H9 (cell line): ENCODE data around the gene CDH6. TPM values are rescaled to one million over a fixed set of nuclear protein-coding genes. Genes with fewer than 3 reads are reported as not detected.

Source experiments
- DNase-seq: peaks from one replicate; pipeline ENCODE4 v3.0.0-alpha.2; 2017
- H2AFZ ChIP-seq: one replicate; pipeline ENCODE4 v1.6.1; 2013; ENCODE audit warnings: mild to moderate bottlenecking, low read length, control low read depth, moderate library complexity
- H2AK5ac ChIP-seq: 2 replicates; pipeline ENCODE4 v1.6.1; 2013; ENCODE audit warnings: low read length, control low read depth, mixed read lengths; ENCODE audit not compliant: insufficient read length
- H2BK120ac ChIP-seq: one replicate; pipeline ENCODE4 v1.6.1; 2013; ENCODE audit warnings: low read depth, mild to moderate bottlenecking, low read length, control low read depth, inconsistent platforms; ENCODE audit not compliant: poor library complexity, severe bottlenecking
- H2BK12ac ChIP-seq: 2 replicates; pipeline ENCODE4 v1.6.1; 2013; ENCODE audit warnings: low read length, control low read depth, mixed read lengths, low read depth; ENCODE audit not compliant: insufficient read length
- H2BK15ac ChIP-seq: 2 replicates; pipeline ENCODE4 v1.6.1; 2013; ENCODE audit warnings: low read depth, low read length, control low read depth
- H2BK20ac ChIP-seq: one replicate; pipeline ENCODE4 v1.6.1; 2013; ENCODE audit warnings: low read depth, mild to moderate bottlenecking, low read length, control low read depth, inconsistent platforms; ENCODE audit not compliant: poor library complexity, severe bottlenecking
- H2BK5ac ChIP-seq: 2 replicates; pipeline ENCODE4 v1.6.1; 2013; ENCODE audit warnings: low read length, control low read depth, mixed read lengths; ENCODE audit not compliant: insufficient read length
- H3K14ac ChIP-seq: 2 replicates; pipeline ENCODE4 v1.6.1; 2013; ENCODE audit warnings: low read length, control low read depth; ENCODE audit not compliant: insufficient read depth
- H3K18ac ChIP-seq: 2 replicates; pipeline ENCODE4 v1.6.1; 2013; ENCODE audit warnings: low read depth, mild to moderate bottlenecking, mixed read lengths, low read length, control low read depth; ENCODE audit not compliant: insufficient read length
- H3K23ac ChIP-seq: 2 replicates; pipeline ENCODE4 v1.6.1; 2013; ENCODE audit warnings: low read length, control low read depth, mixed read lengths, low read depth; ENCODE audit not compliant: insufficient read length
- H3K23me2 ChIP-seq: 2 replicates; pipeline ENCODE4 v1.6.1; 2013; ENCODE audit warnings: low read depth, mild to moderate bottlenecking, mixed read lengths, low read length, control low read depth; ENCODE audit not compliant: insufficient read length, poor library complexity, severe bottlenecking
- H3K27ac ChIP-seq: 2 replicates; pipeline ENCODE4 v1.5.1; 2013; ENCODE audit warnings: low read length, control low read depth, mixed read lengths, low read depth; ENCODE audit not compliant: insufficient read length
- H3K27me3 ChIP-seq: 2 replicates; pipeline ENCODE4 v1.6.1; 2013; ENCODE audit warnings: low read length, control low read depth, inconsistent platforms; ENCODE audit not compliant: insufficient read depth
- H3K4ac ChIP-seq: 2 replicates; pipeline ENCODE4 v1.6.1; 2013; ENCODE audit warnings: low read depth, mild to moderate bottlenecking, control low read depth, inconsistent platforms, low read length, moderate library complexity
- H3K4me1 ChIP-seq: 2 replicates; pipeline ENCODE4 v1.6.1; 2013; ENCODE audit warnings: low read length, control low read depth, inconsistent platforms; ENCODE audit not compliant: insufficient read depth
- H3K4me2 ChIP-seq: 2 replicates; pipeline ENCODE4 v1.6.1; 2013; ENCODE audit warnings: low read length, control low read depth, mixed read lengths; ENCODE audit not compliant: insufficient read length, insufficient read depth
- H3K56ac ChIP-seq: 2 replicates; pipeline ENCODE4 v1.6.1; 2013; ENCODE audit warnings: low read depth, mild to moderate bottlenecking, mixed read lengths, low read length, control low read depth; ENCODE audit not compliant: insufficient read length
- H3K79me1 ChIP-seq: 2 replicates; pipeline ENCODE4 v1.6.1; 2013; ENCODE audit warnings: low read depth, mild to moderate bottlenecking, moderate library complexity, low read length, control low read depth, inconsistent platforms; ENCODE audit not compliant: insufficient read depth, poor library complexity, severe bottlenecking
- H3K79me2 ChIP-seq: 2 replicates; pipeline ENCODE4 v1.6.1; 2013; ENCODE audit warnings: low read length, control low read depth, inconsistent platforms; ENCODE audit not compliant: insufficient read depth
- H3K9ac ChIP-seq: 2 replicates; pipeline ENCODE4 v1.6.1; 2013; ENCODE audit warnings: low read length, control low read depth, mixed read lengths; ENCODE audit not compliant: insufficient read length; ENCODE audit errors: extremely low read depth
- H3K9me3 ChIP-seq: one replicate; pipeline ENCODE4 v1.6.1; 2013; ENCODE audit warnings: low read depth, low read length, inconsistent platforms; ENCODE audit not compliant: control insufficient read depth
- H3T11ph ChIP-seq: one replicate; pipeline ENCODE4 v1.6.1; 2013; ENCODE audit warnings: mild to moderate bottlenecking, low read length, control low read depth, inconsistent platforms
- H4K20me1 ChIP-seq: one replicate; pipeline ENCODE4 v1.6.1; 2013; ENCODE audit not compliant: control insufficient read depth, insufficient read length, insufficient read depth
- H4K5ac ChIP-seq: 2 replicates; pipeline ENCODE4 v1.6.1; 2013; ENCODE audit warnings: low read depth, mild to moderate bottlenecking, mixed read lengths, low read length, control low read depth; ENCODE audit not compliant: insufficient read length
- H4K8ac ChIP-seq: replicated peaks from 2 replicates; pipeline ENCODE4 v1.6.1; 2013; ENCODE audit warnings: low read length, control low read depth, mixed read lengths, low read depth; ENCODE audit not compliant: insufficient read length
- H4K91ac ChIP-seq: 2 replicates; pipeline ENCODE4 v1.6.1; 2013; ENCODE audit warnings: low read depth, mild to moderate bottlenecking, moderate library complexity, mixed read lengths, low read length, control low read depth; ENCODE audit not compliant: insufficient read length
- H3K27ac Mint-ChIP-seq, 3 experiments: 2 replicates in 2 of 3; 3 replicates in 1 of 3; pipeline ENCODE4 v1.8.0; 2020 to 2021; ENCODE audit warnings: mixed read lengths in 3 of 3, mild to moderate bottlenecking in 1 of 3, moderate library complexity in 1 of 3
- H3K27me3 Mint-ChIP-seq: 2 replicates; pipeline ENCODE4 v1.8.0; 2021; ENCODE audit warnings: low read depth, mild to moderate bottlenecking, moderate library complexity, mixed read lengths
- H3K36me3 Mint-ChIP-seq, 3 experiments: 2 replicates in 2 of 3; 3 replicates in 1 of 3; pipeline ENCODE4 v1.8.0; 2020 to 2021; ENCODE audit warnings: low read depth in 3 of 3, mixed read lengths in 3 of 3; ENCODE audit not compliant: insufficient read depth in 1 of 3
- H3K4me1 Mint-ChIP-seq, 2 experiments: 2 replicates each; pipeline ENCODE4 v1.8.0; 2020; ENCODE audit warnings: mixed read lengths in 2 of 2
- H3K4me3 Mint-ChIP-seq, 2 experiments: 2 replicates in 1 of 2; 3 replicates in 1 of 2; pipeline ENCODE4 v1.8.0; 2020 to 2021; ENCODE audit warnings: mild to moderate bottlenecking in 2 of 2, mixed read lengths in 2 of 2, moderate library complexity in 1 of 2
- H3K9me3 Mint-ChIP-seq, 2 experiments: 2 replicates in 1 of 2; 3 replicates in 1 of 2; pipeline ENCODE4 v1.8.0; 2020; ENCODE audit warnings: mild to moderate bottlenecking in 2 of 2, mixed read lengths in 2 of 2, moderate library complexity in 1 of 2
- CTCF ChIP-seq: fragments of 200-600 bp; sonication (generic); conservative IDR thresholded peaks from 3 replicates; pipeline ENCODE4 v1.8.0; 2021; ENCODE audit warnings: antibody characterized with exemption, mild to moderate bottlenecking
- WGBS: extraction: QIAGEN DNeasy Blood & Tissue Kit; methylation state at CpG from one replicate; pipeline ENCODE4 v1.1.7; 2013; ENCODE audit warnings: missing lambda C conversion rate, low lambda C conversion rate, mixed read lengths; ENCODE audit not compliant: insufficient read length; ENCODE audit errors: extremely low coverage; 5-methylcytosine and 5-hydroxymethylcytosine counted together
- total RNA-seq: library from RNA; stranded (reverse); gene quantifications from 2 replicates; pipeline ENCODE4 v1.2.1, GENCODE V29; 2021

The CDH6 gene
- total RNA-seq, 1 experiment from 2014 or later, result 11.7 TPM

GRCh38 chr5:31280210-31280609, 86.7 kb downstream of the CDH6 start:
- H4K20me1 ChIP-seq, result no peaks in the 10 kb centered on the region
- no peak overlapping the region for H2AK5ac ChIP-seq
- H4K91ac ChIP-seq, result no peak overlapping the region
- no peak overlapping the region for H3K56ac ChIP-seq
- H4K5ac ChIP-seq, result no peak overlapping the region
- no peak for DNase-seq
- no peak overlapping the region for H2BK20ac ChIP-seq
- no peaks in the 10 kb centered on the region for H3K79me2 ChIP-seq
- no peak overlapping the region for H2AFZ ChIP-seq
- H3K23me2 ChIP-seq, result no peaks in the 10 kb centered on the region
- no peak overlapping the region for H3K27ac ChIP-seq
- TF ChIP-seq CTCF, result no peak
- no CpG with 5 or more reads among the region's 4 CpGs for WGBS
- no peak overlapping the region for H3K4ac ChIP-seq
- H3K27me3 Mint-ChIP-seq, result no peaks in the 10 kb centered on the region
- H3K4me2 ChIP-seq, result no peak overlapping the region
- no peak overlapping the region for H4K8ac ChIP-seq
- H3K79me1 ChIP-seq, result no peaks in the 10 kb centered on the region
- no peak overlapping the region for H2BK12ac ChIP-seq
- H3K9me3 ChIP-seq, result no peaks in the 10 kb centered on the region
- no peak overlapping the region; a peak in 1 of 7 replicates for H3K27ac Mint-ChIP-seq
- no peak overlapping the region for H2BK120ac ChIP-seq
- no peak overlapping the region for H2BK15ac ChIP-seq
- H3K14ac ChIP-seq, result no peak overlapping the region
- no peak overlapping the region for H2BK5ac ChIP-seq
- H3K4me1 Mint-ChIP-seq, result peaks cover 12 to 13% of the 10 kb centered on the region in 2 experiments
- H3K27me3 ChIP-seq, result no peaks in the 10 kb centered on the region; the same call in 1 of the 2 replicates
- no peak overlapping the region for H3K9ac ChIP-seq
- no peaks in the 10 kb centered on the region; the same call in 1 of the 2 replicates for H3K4me1 ChIP-seq
- no peak overlapping the region for H3T11ph ChIP-seq
- H3K18ac ChIP-seq, result no peak overlapping the region
- H3K4me3 Mint-ChIP-seq, result no peak overlapping the region
- H3K36me3 Mint-ChIP-seq, result 0 out of 7 replicates have a peak, but pooled peaks cover 0 to 2% (median 0%) of the 10 kb centered on the region in 3 experiments
- H3K23ac ChIP-seq, result no peak overlapping the region
- H3K9me3 Mint-ChIP-seq, result no peaks in the 10 kb centered on the region; a peak in 1 of 5 replicates
